ENCODE measurements around the gene TUBA4A. TPM values are rescaled to one million over a fixed set of nuclear protein-coding genes. Genes with fewer than 3 reads are reported as not detected.
A peak's percentile ranks its signal among the peaks of the same experiment; 100 is the strongest.

The TUBA4A gene
- total and polyA plus RNA-seq, 2 experiments from 2014 or later, result 4.7 to 10.5 TPM

DNA sequence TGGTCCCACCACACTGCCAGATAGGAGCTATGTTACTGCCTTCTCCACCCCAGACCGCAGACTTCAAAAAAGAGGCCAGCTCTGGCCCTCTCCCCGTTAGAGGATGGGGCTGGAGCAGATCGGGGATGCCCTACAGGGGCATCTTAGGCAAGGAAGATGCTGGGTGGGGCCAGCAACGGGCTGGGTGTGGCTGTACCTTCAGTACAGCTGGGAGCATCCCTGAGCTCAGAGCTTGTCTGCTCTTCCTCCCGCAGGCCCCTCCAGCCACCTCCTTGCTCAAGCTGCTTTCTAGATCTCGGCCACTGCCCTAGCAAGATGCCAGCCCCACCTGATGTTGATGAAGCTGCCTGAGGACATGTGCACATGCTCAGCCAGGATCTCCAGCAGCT, 45.6 kb upstream of the TUBA4A start:
- Histone ChIP-seq H3K9me3 (ENCODE audit: low read depth) (no peaks in the 10 kb centered on the region), H3K27me3 (peaks cover 41% of the 10 kb centered on the region), H4K20me1 (ENCODE audit: insufficient read depth, poor library complexity, severe bottlenecking) (no peaks in the 10 kb centered on the region), H3K9me2 (replicated peaks; ENCODE audit: insufficient read depth) (no peaks in the 10 kb centered on the region), H3K4me2 (no peak overlapping the region), H2AFZ (no peak overlapping the region), H3K36me3 (replicated peaks; ENCODE audit: insufficient read depth, low read depth) (no peaks in the 10 kb centered on the region), H3K79me2 (no peaks in the 10 kb centered on the region), H3K4me3 (no peak overlapping the region), H3K27ac (no peak overlapping the region), H3K4me1 (ENCODE audit: insufficient read depth) (no peaks in the 10 kb centered on the region)
- 82% methylated on average over 6 of the region's 6 CpGs for WGBS (ENCODE audit: low lambda C conversion rate, missing lambda C conversion rate)
- DNase-seq (ENCODE audit: low spot score), result no peak
- TF ChIP-seq EZH2 (IDR thresholded peaks at IDR 0.05; ENCODE audit: borderline replicate concordance) (no peak), EZH2phosphoT487 (IDR thresholded peaks at IDR 0.05; ENCODE audit: low read depth, severe bottlenecking, unreplicated experiment) (no peak)

DNA sequence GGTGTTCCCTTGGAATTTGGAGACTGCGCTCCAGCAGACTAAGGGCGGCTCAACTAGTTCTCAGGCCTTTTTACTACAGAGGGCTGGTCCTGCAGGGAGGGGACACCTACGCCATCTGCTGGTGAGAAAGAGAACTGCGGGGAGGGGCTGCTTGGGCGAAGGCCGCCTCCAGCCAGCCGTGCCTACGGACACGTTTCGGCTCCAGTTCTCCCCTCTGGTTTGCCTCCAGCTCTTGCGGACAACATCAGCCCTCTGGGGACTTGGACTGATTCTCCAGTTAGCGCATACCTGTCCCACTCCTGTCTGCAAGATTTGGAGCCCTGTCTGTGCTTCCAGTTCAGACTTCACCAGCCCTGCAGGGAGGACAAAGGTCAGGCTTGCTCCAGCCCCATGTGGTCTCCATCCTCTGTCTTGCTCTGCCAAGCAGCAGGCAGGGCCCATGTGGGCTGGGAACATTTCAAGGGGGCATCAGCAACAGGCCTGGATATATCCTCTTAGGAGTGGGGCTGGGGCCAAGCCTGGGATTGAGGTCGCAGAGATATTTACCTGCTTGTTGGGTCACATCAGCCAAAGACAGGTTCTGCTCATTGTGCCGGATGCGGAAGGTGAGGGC, 45.1 kb upstream of the TUBA4A start:
- no peaks in the 10 kb centered on the region for H3K9me2 ChIP-seq (replicated peaks; ENCODE audit: insufficient read depth)
- no peak overlapping the region for H3K4me3 ChIP-seq
- H3K27me3 ChIP-seq, result peaks cover 37% of the 10 kb centered on the region
- no peaks in the 10 kb centered on the region for H3K79me2 ChIP-seq
- H4K20me1 ChIP-seq (ENCODE audit: insufficient read depth, poor library complexity, severe bottlenecking), result no peaks in the 10 kb centered on the region
- TF ChIP-seq, protein P1, sequence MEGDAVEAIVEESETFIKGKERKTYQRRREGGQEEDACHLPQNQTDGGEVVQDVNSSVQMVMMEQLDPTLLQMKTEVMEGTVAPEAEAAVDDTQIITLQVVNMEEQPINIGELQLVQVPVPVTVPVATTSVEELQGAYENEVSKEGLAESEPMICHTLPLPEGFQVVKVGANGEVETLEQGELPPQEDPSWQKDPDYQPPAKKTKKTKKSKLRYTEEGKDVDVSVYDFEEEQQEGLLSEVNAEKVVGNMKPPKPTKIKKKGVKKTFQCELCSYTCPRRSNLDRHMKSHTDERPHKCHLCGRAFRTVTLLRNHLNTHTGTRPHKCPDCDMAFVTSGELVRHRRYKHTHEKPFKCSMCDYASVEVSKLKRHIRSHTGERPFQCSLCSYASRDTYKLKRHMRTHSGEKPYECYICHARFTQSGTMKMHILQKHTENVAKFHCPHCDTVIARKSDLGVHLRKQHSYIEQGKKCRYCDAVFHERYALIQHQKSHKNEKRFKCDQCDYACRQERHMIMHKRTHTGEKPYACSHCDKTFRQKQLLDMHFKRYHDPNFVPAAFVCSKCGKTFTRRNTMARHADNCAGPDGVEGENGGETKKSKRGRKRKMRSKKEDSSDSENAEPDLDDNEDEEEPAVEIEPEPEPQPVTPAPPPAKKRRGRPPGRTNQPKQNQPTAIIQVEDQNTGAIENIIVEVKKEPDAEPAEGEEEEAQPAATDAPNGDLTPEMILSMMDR (IDR thresholded peaks at IDR 0.05; ENCODE audit: poor library complexity), result peak; percentile 92
- TF ChIP-seq EZH2phosphoT487 (IDR thresholded peaks at IDR 0.05; ENCODE audit: low read depth, severe bottlenecking, unreplicated experiment) (no peak), EZH2 (IDR thresholded peaks at IDR 0.05; ENCODE audit: borderline replicate concordance) (no peak)
- H3K4me2 ChIP-seq, result peak overlapping the region; percentile 49
- no peaks in the 10 kb centered on the region for H3K9me3 ChIP-seq (ENCODE audit: low read depth)
- no peak overlapping the region for H3K27ac ChIP-seq
- no peaks in the 10 kb centered on the region for H3K4me1 ChIP-seq (ENCODE audit: insufficient read depth)
- no peak overlapping the region for H2AFZ ChIP-seq
- H3K36me3 ChIP-seq (replicated peaks; ENCODE audit: insufficient read depth, low read depth), result no peaks in the 10 kb centered on the region
- 27% methylated on average over 15 of the region's 15 CpGs for WGBS (ENCODE audit: low lambda C conversion rate, missing lambda C conversion rate)
- peak; percentile 85 for DNase-seq (ENCODE audit: low spot score)

DNA sequence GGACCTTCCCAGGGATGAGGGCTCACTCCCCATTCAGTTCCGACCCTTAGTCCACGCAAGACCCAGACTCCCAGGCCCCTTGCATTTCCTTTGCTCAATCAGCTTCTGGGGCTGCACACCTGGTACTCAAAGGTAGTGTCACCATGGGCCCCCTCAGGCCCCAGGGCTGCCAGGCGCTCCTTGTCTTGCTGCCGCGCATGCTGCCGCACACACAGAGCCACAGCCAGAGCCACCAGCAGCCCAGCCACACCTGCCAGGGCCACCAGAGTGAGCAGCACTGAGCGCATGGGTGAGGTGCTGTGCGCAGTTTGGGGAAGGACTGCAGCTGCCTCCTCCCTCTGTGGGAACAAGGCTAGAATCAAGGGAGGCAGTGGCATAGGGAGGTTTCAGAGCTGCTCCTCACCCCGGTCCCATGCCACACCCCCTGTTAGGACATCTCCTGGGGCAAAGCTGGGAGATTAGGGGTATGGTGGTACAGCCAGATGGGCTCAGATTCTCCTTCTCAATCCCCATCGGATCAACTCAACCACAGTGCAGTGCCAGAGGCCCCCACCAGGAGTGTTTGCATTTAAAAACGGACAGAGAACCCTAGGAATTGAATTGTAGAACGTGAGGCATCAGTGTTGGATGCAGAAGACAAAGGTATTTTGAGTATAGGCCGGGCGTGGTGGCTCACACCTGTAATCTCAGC, 44.2 kb upstream of the TUBA4A start:
- TF ChIP-seq EZH2phosphoT487 (IDR thresholded peaks at IDR 0.05; ENCODE audit: low read depth, severe bottlenecking, unreplicated experiment), result no peak
- TF ChIP-seq, protein P1 (IDR thresholded peaks at IDR 0.05; ENCODE audit: poor library complexity), result no peak
- TF ChIP-seq EZH2 (IDR thresholded peaks at IDR 0.05; ENCODE audit: borderline replicate concordance), result no peak
- Histone ChIP-seq H3K9me2 (replicated peaks; ENCODE audit: insufficient read depth) (no peaks in the 10 kb centered on the region), H3K36me3 (replicated peaks; ENCODE audit: insufficient read depth, low read depth) (no peaks in the 10 kb centered on the region), H3K9me3 (ENCODE audit: low read depth) (no peaks in the 10 kb centered on the region), H3K27ac (no peak overlapping the region), H3K4me3 (no peak overlapping the region), H3K4me2 (no peak overlapping the region), H3K4me1 (ENCODE audit: insufficient read depth) (no peaks in the 10 kb centered on the region), H3K27me3 (peaks cover 27% of the 10 kb centered on the region), H4K20me1 (ENCODE audit: insufficient read depth, poor library complexity, severe bottlenecking) (no peaks in the 10 kb centered on the region), H2AFZ (no peak overlapping the region), H3K79me2 (no peaks in the 10 kb centered on the region)
- DNase-seq (ENCODE audit: low spot score), result no peak
- WGBS (ENCODE audit: low lambda C conversion rate, missing lambda C conversion rate), result 86% methylated on average over 14 of the region's 14 CpGs

DNA sequence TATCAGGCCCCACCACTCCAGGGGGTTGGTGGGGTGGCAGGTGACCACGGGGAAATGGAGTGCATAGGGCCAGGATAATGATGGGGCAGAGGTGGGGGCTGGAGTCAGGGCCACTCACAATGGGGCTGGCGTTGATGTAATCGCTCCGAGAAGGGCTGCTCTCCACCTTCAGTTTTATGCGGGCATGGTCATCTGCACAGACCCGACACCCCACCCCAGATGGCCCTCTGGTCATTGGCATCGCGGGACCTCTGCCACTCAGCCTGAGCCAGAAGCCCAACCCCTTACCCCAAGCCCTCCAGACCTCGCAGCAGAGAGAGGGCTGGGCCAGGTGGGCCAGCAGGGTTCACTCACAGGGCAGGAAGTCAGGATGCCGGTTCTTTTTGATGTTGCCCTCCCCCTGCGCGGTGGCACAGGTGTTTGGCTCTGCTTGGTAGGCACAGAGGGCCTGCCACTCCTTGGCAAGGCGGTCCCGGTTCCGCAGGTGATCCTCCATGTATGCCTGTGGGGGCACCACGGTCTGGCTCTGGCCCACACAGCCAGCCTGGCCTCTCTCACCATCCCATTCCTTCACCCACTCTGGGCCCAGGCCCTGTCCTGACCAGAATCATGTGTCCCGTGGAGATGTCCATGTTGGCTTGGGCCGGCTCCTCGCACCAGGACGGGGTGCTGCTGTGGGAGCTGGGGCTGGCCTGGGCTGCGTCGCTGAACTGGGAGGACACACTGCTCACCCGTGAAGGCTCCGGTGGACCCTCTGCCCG, 43.1 kb upstream of the TUBA4A start:
- no peak overlapping the region for H3K4me3 ChIP-seq
- WGBS (ENCODE audit: low lambda C conversion rate, missing lambda C conversion rate), result 93% methylated on average over 25 of the region's 25 CpGs
- no peaks in the 10 kb centered on the region for H3K4me1 ChIP-seq (ENCODE audit: insufficient read depth)
- no peaks in the 10 kb centered on the region for H3K36me3 ChIP-seq (replicated peaks; ENCODE audit: insufficient read depth, low read depth)
- H3K27ac ChIP-seq, result no peak overlapping the region
- TF ChIP-seq, protein P1 (IDR thresholded peaks at IDR 0.05; ENCODE audit: poor library complexity), result no peak
- TF ChIP-seq EZH2phosphoT487 (IDR thresholded peaks at IDR 0.05; ENCODE audit: low read depth, severe bottlenecking, unreplicated experiment), result no peak
- no peak for TF ChIP-seq EZH2 (IDR thresholded peaks at IDR 0.05; ENCODE audit: borderline replicate concordance)
- H3K9me2 ChIP-seq (replicated peaks; ENCODE audit: insufficient read depth), result no peaks in the 10 kb centered on the region
- H3K79me2 ChIP-seq, result no peaks in the 10 kb centered on the region
- DNase-seq (ENCODE audit: low spot score), result no peak
- no peak overlapping the region for H3K4me2 ChIP-seq
- no peak overlapping the region for H2AFZ ChIP-seq
- no peaks in the 10 kb centered on the region for H4K20me1 ChIP-seq (ENCODE audit: insufficient read depth, poor library complexity, severe bottlenecking)
- H3K27me3 ChIP-seq, result peaks cover 21% of the 10 kb centered on the region
- no peaks in the 10 kb centered on the region for H3K9me3 ChIP-seq (ENCODE audit: low read depth)

All from hepatocyte (in vitro differentiated cells).